ENCODE data around the gene CEL. TPM values are rescaled to one million over a fixed set of nuclear protein-coding genes. Genes with fewer than 3 reads are reported as not detected.
A peak's percentile ranks its signal among the peaks of the same experiment; 100 is the strongest.
"Not testable (repeated sequence)": the region's sequence is repeated elsewhere in the genome, so short reads cannot be mapped to it uniquely, and the experiment has no call there.

The CEL gene
- total and polyA plus RNA-seq, 5 experiments from 2014 or later = 1.3 to 1.6 TPM; not detected in 3

DNA sequence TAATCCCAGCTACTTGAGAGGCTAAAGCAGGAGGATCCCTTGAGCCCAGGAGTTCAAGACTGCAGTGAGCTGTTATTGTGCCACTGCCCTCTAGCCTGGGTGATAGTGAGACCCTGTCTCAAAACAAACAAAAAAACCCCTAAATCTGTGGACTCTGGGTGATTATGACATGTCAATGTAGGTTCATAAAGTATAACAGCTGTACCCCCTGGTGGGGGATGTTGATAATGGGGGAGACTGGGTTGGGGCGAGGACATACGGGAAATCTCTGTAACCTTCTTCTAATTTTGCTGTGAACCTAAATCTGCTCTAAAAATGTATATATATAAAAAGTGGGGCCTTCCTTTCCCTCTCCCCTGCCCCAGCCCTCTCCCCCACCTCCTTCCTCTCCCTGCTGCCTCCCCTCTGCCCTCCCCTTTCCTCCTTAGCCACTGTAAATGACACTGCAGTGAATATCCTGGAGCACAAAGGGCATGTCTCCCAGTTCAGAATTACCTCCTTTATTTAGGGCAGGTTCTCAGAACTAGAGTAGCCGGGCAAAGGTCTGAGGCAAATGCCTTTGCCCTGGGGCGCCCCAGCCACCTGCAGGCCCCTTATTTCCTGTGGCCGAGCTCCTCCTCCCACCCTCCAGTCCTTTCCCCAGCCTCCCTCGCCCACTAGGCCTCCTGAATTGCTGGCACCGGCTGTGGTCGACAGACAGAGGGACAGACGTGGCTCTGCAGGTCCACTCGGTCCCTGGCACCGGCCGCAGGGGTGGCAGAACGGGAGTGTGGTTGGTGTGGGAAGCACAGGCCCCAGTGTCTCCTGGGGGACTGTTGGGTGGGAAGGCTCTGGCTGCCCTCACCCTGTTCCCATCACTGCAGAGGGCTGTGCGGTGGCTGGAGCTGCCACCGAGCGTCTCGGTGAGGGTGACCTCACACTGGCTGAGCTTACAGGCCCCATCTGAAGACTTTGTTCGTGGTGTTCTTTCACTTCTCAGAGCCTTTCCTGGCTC is 19.3 kb downstream of the CEL start:
- not testable (repeated sequence) for H3K4me3 Mint-ChIP-seq, H3K36me3 Mint-ChIP-seq, H3K27ac Mint-ChIP-seq

DNA sequence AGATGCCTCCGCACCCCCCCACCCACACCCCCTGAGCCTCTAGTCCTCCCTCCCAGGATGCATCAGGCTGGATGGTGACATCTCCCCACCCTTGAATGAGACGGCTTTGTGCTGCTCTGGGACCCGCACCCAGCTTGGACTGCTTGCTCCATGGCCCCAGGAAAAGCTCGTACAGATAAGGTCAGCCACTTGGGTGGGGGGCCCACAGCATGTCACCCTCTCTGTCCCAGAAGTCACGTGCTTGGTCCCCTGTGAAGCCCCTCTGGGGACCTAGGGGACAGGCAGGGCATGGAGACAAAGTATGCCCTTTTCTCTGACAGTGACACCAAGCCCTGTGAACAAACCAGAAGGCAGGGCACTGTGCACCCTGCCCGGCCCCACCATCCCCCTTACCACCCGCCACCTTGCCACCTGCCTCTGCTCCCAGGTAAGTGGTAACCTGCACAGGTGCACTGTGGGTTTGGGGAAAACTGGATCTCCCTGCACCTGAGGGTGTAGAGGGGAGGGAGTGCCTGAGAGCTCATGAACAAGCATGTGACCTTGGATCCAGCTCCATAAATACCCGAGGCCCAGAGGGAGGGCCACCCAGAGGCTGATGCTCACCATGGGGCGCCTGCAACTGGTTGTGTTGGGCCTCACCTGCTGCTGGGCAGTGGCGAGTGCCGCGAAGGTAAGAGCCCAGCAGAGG is 20.3 kb downstream of the CEL start:
- not testable (repeated sequence) for H3K4me1 Mint-ChIP-seq, H3K9me3 Mint-ChIP-seq, ATAC-seq, H3K27ac Mint-ChIP-seq, H3K4me3 Mint-ChIP-seq, H3K27me3 Mint-ChIP-seq, H3K36me3 Mint-ChIP-seq, DNase-seq
- POLR2A ChIA-PET = interaction anchor here (0.6 kb wide), 1 partner anchor 25 kb away, joined by 4 read pairs; no protein-coding TSS in a partner anchor

More for the DNA sequence above, 19.3 kb downstream of the CEL start:
- H3K9me3 Mint-ChIP-seq, H3K27me3 Mint-ChIP-seq, DNase-seq, ATAC-seq, POLR2A ChIA-PET, H3K4me1 Mint-ChIP-seq: not testable (repeated sequence)

- ATAC-seq, H3K27ac Mint-ChIP-seq, POLR2A ChIA-PET, H3K27me3 Mint-ChIP-seq, H3K4me3 Mint-ChIP-seq, H3K36me3 Mint-ChIP-seq, DNase-seq, H3K9me3 Mint-ChIP-seq, H3K4me1 Mint-ChIP-seq: not testable (repeated sequence)
Observed at GRCh38 chr9:133083688-133084087, 21.9 kb downstream of the CEL start.

- H3K27ac Mint-ChIP-seq, H3K4me3 Mint-ChIP-seq, H3K36me3 Mint-ChIP-seq, H3K4me1 Mint-ChIP-seq, H3K27me3 Mint-ChIP-seq, ATAC-seq, DNase-seq, POLR2A ChIA-PET, H3K9me3 Mint-ChIP-seq: not testable (repeated sequence)
Observed at GRCh38 chr9:133086212-133086860, 24.6 kb downstream of the CEL start.

- no peak overlapping the region for H3K27ac Mint-ChIP-seq
- peaks cover 0 to under 1% (median 0%) of the 10 kb centered on the region in 5 donors for H3K27me3 Mint-ChIP-seq
- POLR2A ChIA-PET = no interaction called here
- DNase-seq (no peak), ATAC-seq (no peak)
- no peaks in the 10 kb centered on the region for H3K9me3 Mint-ChIP-seq
- H3K4me3 Mint-ChIP-seq = no peak overlapping the region
- no peaks in the 10 kb centered on the region for H3K36me3 Mint-ChIP-seq
- H3K4me1 Mint-ChIP-seq = no peaks in the 10 kb centered on the region
Observed at GRCh38 chr9:133086894-133087293, 25.1 kb downstream of the CEL start.

DNA sequence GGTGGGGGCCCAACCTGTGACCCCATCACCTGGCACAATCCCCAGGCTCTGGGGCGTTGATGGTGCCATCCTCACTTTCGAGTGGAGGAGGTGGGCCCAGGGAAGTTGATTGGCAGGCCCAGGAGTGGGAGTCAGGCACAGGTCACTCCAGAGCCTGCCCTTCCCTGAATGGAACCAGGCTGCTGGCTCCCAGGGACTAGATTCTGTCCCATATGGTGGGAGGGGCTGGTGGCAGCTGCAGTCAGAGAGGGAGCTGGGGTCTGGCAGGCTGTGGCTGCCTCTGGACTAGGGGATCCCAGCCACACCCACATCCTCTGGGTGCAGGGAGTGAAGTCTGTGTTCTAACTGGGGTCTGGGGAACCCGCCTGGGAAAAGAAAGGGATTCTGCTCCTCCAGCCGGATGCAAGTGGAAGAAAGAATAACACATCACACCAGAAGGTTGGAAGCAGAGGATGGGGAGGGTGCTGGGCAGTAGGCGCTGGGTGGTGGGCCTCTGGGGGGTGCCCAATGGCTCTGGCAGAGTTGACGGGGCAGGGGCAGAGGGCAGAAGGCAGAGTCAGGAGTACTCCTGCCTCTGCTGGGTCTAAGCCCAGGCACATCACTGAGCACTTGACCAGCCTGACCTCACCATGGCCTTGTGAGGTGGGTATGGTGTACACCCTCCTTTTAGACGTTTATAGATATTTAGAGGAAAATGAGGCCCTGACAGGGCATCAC is 25.8 kb downstream of the CEL start:
- POLR2A ChIA-PET = no interaction called here
- Mint-ChIP-seq H3K36me3 (no peaks in the 10 kb centered on the region), H3K4me3 (no peak overlapping the region), H3K27me3 (no peaks in the 10 kb centered on the region), H3K9me3 (no peaks in the 10 kb centered on the region), H3K27ac (no peak overlapping the region), H3K4me1 (peaks cover 0 to 2% (median 0%) of the 10 kb centered on the region in 4 donors)
- ATAC-seq (no peak), DNase-seq (no peak)

- H3K27ac Mint-ChIP-seq = no peak overlapping the region
- H3K4me1 Mint-ChIP-seq = peaks cover 0 to 2% (median 0%) of the 10 kb centered on the region in 4 donors
- ATAC-seq = no peak
- H3K36me3 Mint-ChIP-seq = no peaks in the 10 kb centered on the region
- H3K9me3 Mint-ChIP-seq = no peaks in the 10 kb centered on the region
- POLR2A ChIA-PET = no interaction called here
- H3K4me3 Mint-ChIP-seq = no peak overlapping the region
- H3K27me3 Mint-ChIP-seq = no peaks in the 10 kb centered on the region
- DNase-seq = no peak
Observed at GRCh38 chr9:133088146-133088750, 26.5 kb downstream of the CEL start.

DNA sequence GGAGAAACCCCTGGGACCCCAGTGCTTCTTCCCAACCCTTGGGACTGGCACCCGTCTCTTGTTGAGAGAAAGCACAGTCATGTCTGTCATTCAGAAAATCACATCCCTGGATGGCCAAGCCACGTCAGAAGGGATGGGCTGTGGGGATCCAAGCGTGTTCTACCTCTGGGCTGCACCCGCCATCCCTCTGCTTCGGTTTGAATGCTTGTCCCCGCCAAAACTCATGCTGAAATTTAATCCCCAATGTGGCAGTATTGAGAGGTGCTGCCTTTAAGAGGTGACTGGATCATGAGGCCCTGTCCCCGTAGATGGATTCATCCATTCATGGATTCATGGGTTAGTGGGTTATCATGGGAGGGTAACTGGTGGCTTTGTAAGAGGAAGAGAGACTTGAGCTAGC is 27.0 kb downstream of the CEL start:
- Mint-ChIP-seq H3K4me3 (no peak overlapping the region), H3K9me3 (no peaks in the 10 kb centered on the region), H3K36me3 (no peaks in the 10 kb centered on the region), H3K4me1 (peaks cover 0 to 2% (median 0%) of the 10 kb centered on the region in 4 donors), H3K27ac (peak overlapping the region in 1 of 10 donors; percentile 41), H3K27me3 (no peaks in the 10 kb centered on the region)
- POLR2A ChIA-PET = interaction anchor here (0.7 kb wide), 1 partner anchor 45 kb away, joined by 3 read pairs; no protein-coding TSS in a partner anchor
- DNase-seq = no peak
- no peak for ATAC-seq

GRCh38 chr9:133089271-133089671 is 27.5 kb downstream of the CEL start:
- DNase-seq (no peak), ATAC-seq (no peak)
- Mint-ChIP-seq H3K27ac (no peak overlapping the region), H3K9me3 (no peaks in the 10 kb centered on the region), H3K36me3 (no peaks in the 10 kb centered on the region), H3K4me1 (peaks cover 0 to 2% (median 0%) of the 10 kb centered on the region in 4 donors), H3K4me3 (no peak overlapping the region), H3K27me3 (no peaks in the 10 kb centered on the region)
- POLR2A ChIA-PET = interaction anchor here (0.7 to 0.8 kb wide), 2 partner anchors 31 to 44 kb away, joined by 3 read pairs; no protein-coding TSS in a partner anchor

- Mint-ChIP-seq H3K4me3 (no peak overlapping the region), H3K4me1 (peaks cover 0 to 2% (median 0%) of the 10 kb centered on the region in 4 donors), H3K9me3 (peaks cover 0 to 7% (median 2%) of the 10 kb centered on the region in 9 donors), H3K27ac (no peak overlapping the region), H3K36me3 (peaks cover 0 to 5% (median 0%) of the 10 kb centered on the region in 3 donors), H3K27me3 (no peaks in the 10 kb centered on the region)
- POLR2A ChIA-PET = interaction anchor here (1.3 kb wide), 1 partner anchor 59 kb away, joined by 3 read pairs; no protein-coding TSS in a partner anchor
- DNase-seq (no peak), ATAC-seq (no peak)
Observed at GRCh38 chr9:133090187-133090586, 28.4 kb downstream of the CEL start.

DNA sequence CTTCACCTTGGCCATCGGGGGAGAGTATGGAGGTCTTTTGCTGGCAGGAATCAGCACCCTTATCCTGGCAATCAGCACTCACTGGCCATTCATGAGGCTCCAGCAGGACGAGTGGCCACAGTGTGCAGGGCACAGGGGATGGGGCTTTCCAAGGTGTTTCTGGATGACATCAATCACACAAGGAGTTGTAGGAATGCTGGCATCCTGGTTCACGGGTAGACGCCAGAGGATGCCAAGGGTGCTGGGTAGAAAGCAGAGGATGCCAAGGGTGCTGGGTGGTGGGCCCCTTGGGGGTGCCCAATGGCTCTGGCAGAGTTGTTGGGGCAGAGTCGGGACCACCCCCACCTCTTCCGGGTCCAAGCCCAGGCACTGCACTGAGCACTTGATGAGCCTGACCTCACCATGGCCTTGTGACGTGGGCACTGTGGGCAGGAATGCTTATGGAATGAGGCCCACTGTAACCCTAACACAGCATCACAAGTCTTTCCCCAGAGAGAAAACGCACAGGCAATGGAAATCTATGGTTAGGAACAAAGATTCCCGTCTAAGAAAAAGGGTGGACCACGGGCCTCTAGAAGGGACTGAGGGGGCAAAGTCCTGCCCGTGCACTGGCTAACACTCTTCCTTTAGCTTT is 29.1 kb downstream of the CEL start:
- POLR2A ChIA-PET = interaction anchor here (0.5 to 1.3 kb wide), 2 partner anchors 10 to 58 kb away, joined by 3 to 4 read pairs; no protein-coding TSS in a partner anchor
- Mint-ChIP-seq H3K9me3 (peaks cover 0 to 13% (median 8%) of the 10 kb centered on the region in 9 donors), H3K36me3 (peaks cover 0 to 7% (median 1%) of the 10 kb centered on the region in 3 donors), H3K4me3 (peak overlapping the region in 1 of 10 donors; percentile 38), H3K27me3 (no peaks in the 10 kb centered on the region), H3K27ac (peak overlapping the region in 2 of 10 donors; percentile 24 to 48), H3K4me1 (peaks cover 0 to 2% (median 0%) of the 10 kb centered on the region in 4 donors)
- ATAC-seq (no peak), DNase-seq (no peak)
